ENCODE results near the gene DNAJC2. TPM values are rescaled to one million over a fixed set of nuclear protein-coding genes. Genes with fewer than 3 reads are reported as not detected.
"Not testable (repeated sequence)": the region's sequence is repeated elsewhere in the genome, so short reads cannot be mapped to it uniquely, and the experiment has no call there.

DNAJC2 gene
- total and polyA plus RNA-seq, 3 donors from 2014 or later = 21.2 to 39.7 (median 27.6) TPM

GRCh38 chr7:103293526-103293925, 51.0 kb downstream of the DNAJC2 start:
- peaks cover 9% of the 10 kb centered on the region for H3K4me1 ChIP-seq
- H3K4me3 ChIP-seq = no peak overlapping the region
- H3K36me3 ChIP-seq (ENCODE audit: low read depth, missing control alignments) = no peaks in the 10 kb centered on the region
- H3K27ac ChIP-seq = no peak overlapping the region
- WGBS, 2 donors = 89 to 94% methylated on average over 1 of the region's 1 CpG
- DNase-seq = no peak
- intact Hi-C loops (cut with DNase I; ENCODE audit: low total_unique reads) = no loop called here
- H3K27me3 ChIP-seq = no peaks in the 10 kb centered on the region
- TF ChIP-seq CTCF (IDR thresholded peaks at IDR 0.05) (no peak), POLR2A (IDR thresholded peaks at IDR 0.05) (no peak)
- H3K9me3 ChIP-seq = no peaks in the 10 kb centered on the region

GRCh38 chr7:103292122-103292521, 52.4 kb downstream of the DNAJC2 start:
- Histone ChIP-seq H3K36me3 (ENCODE audit: low read depth, missing control alignments) (no peaks in the 10 kb centered on the region), H3K27me3 (no peaks in the 10 kb centered on the region), H3K4me3 (no peak overlapping the region), H3K27ac (no peak overlapping the region), H3K9me3 (no peaks in the 10 kb centered on the region), H3K4me1 (peaks cover 5% of the 10 kb centered on the region)
- intact Hi-C loops (cut with DNase I; ENCODE audit: low total_unique reads) = no loop called here
- TF ChIP-seq POLR2A (IDR thresholded peaks at IDR 0.05) = no peak
- TF ChIP-seq CTCF (IDR thresholded peaks at IDR 0.05) = no peak
- DNase-seq = no peak
- WGBS, 2 donors = 62 to 77% methylated on average over 3 of the region's 3 CpGs

GRCh38 chr7:103282802-103283427, 61.7 kb downstream of the DNAJC2 start:
- H3K9me3 ChIP-seq; H3K27ac ChIP-seq; intact Hi-C loops (cut with DNase I; ENCODE audit: low total_unique reads); H3K4me3 ChIP-seq; H3K36me3 ChIP-seq (ENCODE audit: low read depth, missing control alignments); DNase-seq; H3K27me3 ChIP-seq; H3K4me1 ChIP-seq: not testable (repeated sequence)
- peak in 1 of 3 experiments; percentile 14 for TF ChIP-seq CTCF (IDR thresholded peaks at IDR 0.05)
- 43 to 51% methylated on average over 3 of the region's 3 CpGs for WGBS, 2 donors

- 1% methylated on average over 25 of the region's 25 CpGs for WGBS, 2 donors
- intact Hi-C loops (cut with DNase I; ENCODE audit: low total_unique reads); H3K4me1 ChIP-seq; H3K27me3 ChIP-seq; H3K9me3 ChIP-seq; H3K36me3 ChIP-seq (ENCODE audit: low read depth, missing control alignments): not testable (repeated sequence)
- peak; percentile 61 for DNase-seq
- H3K4me3 ChIP-seq = peak overlapping the region; percentile 60 to 81
- H3K27ac ChIP-seq = peak overlapping the region; percentile 76 to 86
These were observed 63.8 kb downstream of the DNAJC2 start for GRCh38 chr7:103280803-103281155.

- H3K27me3 ChIP-seq; intact Hi-C loops (cut with DNase I; ENCODE audit: low total_unique reads); H3K9me3 ChIP-seq; H3K36me3 ChIP-seq (ENCODE audit: low read depth, missing control alignments); H3K4me1 ChIP-seq: not testable (repeated sequence)
- 0 to 1% methylated on average over 56 to 71 of the region's 71 CpGs for WGBS, 2 donors
- Histone ChIP-seq H3K27ac (peak overlapping the region; percentile 76 to 86), H3K4me3 (peak overlapping the region; percentile 60 to 81)
- DNase-seq = peak; percentile 91
These were observed 64.4 kb downstream of the DNAJC2 start for GRCh38 chr7:103279963-103280802.

- intact Hi-C loops (cut with DNase I; ENCODE audit: low total_unique reads); H3K36me3 ChIP-seq (ENCODE audit: low read depth, missing control alignments); H3K27me3 ChIP-seq; H3K4me1 ChIP-seq; H3K9me3 ChIP-seq: not testable (repeated sequence)
- peak; percentile 47 for DNase-seq
- Histone ChIP-seq H3K27ac (peak overlapping the region; percentile 76 to 86), H3K4me3 (peak overlapping the region; percentile 60 to 81)
- 1% methylated on average over 12 of the region's 12 CpGs for WGBS, 2 donors
These were observed 65.0 kb downstream of the DNAJC2 start for GRCh38 chr7:103279636-103279962.

- not testable (repeated sequence) for H3K4me1 ChIP-seq
These were observed 66.4 kb downstream of the DNAJC2 start for GRCh38 chr7:103278195-103278594.

GRCh38 chr7:103274867-103275266, 69.7 kb downstream of the DNAJC2 start:
- not testable (repeated sequence) for DNase-seq
- 97 to 100% methylated on average over 6 to 18 of the region's 24 CpGs for WGBS, 2 donors

More at GRCh38 chr7:103278195-103278594, 66.4 kb downstream of the DNAJC2 start:
- 78 to 87% methylated on average over 2 of the region's 2 CpGs for WGBS, 2 donors
- H3K9me3 ChIP-seq; H3K4me3 ChIP-seq; intact Hi-C loops (cut with DNase I; ENCODE audit: low total_unique reads); DNase-seq; H3K27me3 ChIP-seq; H3K36me3 ChIP-seq (ENCODE audit: low read depth, missing control alignments); H3K27ac ChIP-seq: not testable (repeated sequence)

GRCh38 chr7:103273374-103273773, 71.2 kb downstream of the DNAJC2 start:
- intact Hi-C loops (cut with DNase I; ENCODE audit: low total_unique reads); H3K4me1 ChIP-seq; H3K27ac ChIP-seq; H3K27me3 ChIP-seq; H3K9me3 ChIP-seq; H3K4me3 ChIP-seq; H3K36me3 ChIP-seq (ENCODE audit: low read depth, missing control alignments); DNase-seq: not testable (repeated sequence)
- WGBS, 2 donors = 93 to 95% methylated on average over 6 of the region's 6 CpGs

More at GRCh38 chr7:103274867-103275266, 69.7 kb downstream of the DNAJC2 start:
- H3K9me3 ChIP-seq; H3K27ac ChIP-seq; H3K4me3 ChIP-seq; intact Hi-C loops (cut with DNase I; ENCODE audit: low total_unique reads); H3K36me3 ChIP-seq (ENCODE audit: low read depth, missing control alignments); H3K27me3 ChIP-seq; H3K4me1 ChIP-seq: not testable (repeated sequence)
